Activated T-cell treated with anti-CD3 and anti-CD28 coated beads, Interleukin-2, amount 50 U/mL, for 48 hours (primary cell): ENCODE data around the gene BACH2.
"Not testable (repeated sequence)": the region's sequence is repeated elsewhere in the genome, so short reads cannot be mapped to it uniquely, and the experiment has no call there.

Experiments used
- DNase-seq, 2 experiments: peaks; one replicate each; pipeline ENCODE4 v3.0.0-alpha.2; 2020

The BACH2 gene

GRCh38 chr6:90209527-90209926 is 87.1 kb downstream of the BACH2 start:
- DNase-seq, result no peak

- not testable (repeated sequence) for DNase-seq
These were observed 88.0 kb downstream of the BACH2 start for GRCh38 chr6:90208690-90209089.

GRCh38 chr6:90204327-90205056 is 92.2 kb downstream of the BACH2 start:
- DNase-seq, result no peak

GRCh38 chr6:90203672-90204071 is 93.0 kb downstream of the BACH2 start:
- no peak for DNase-seq

GRCh38 chr6:90202156-90202555 is 94.5 kb downstream of the BACH2 start:
- DNase-seq, result no peak

GRCh38 chr6:90199900-90200299 is 96.7 kb downstream of the BACH2 start:
- no peak for DNase-seq

GRCh38 chr6:90198758-90199425 is 97.8 kb downstream of the BACH2 start:
- no peak for DNase-seq

GRCh38 chr6:90197854-90198496 is 98.7 kb downstream of the BACH2 start:
- no peak for DNase-seq

- DNase-seq, result no peak
These were observed 101.4 kb downstream of the BACH2 start for GRCh38 chr6:90195094-90195829.

GRCh38 chr6:90194371-90194841 is 102.2 kb downstream of the BACH2 start:
- no peak for DNase-seq

GRCh38 chr6:90193359-90193758 is 103.3 kb downstream of the BACH2 start:
- no peak for DNase-seq

- DNase-seq, result no peak
These were observed 103.8 kb downstream of the BACH2 start for GRCh38 chr6:90192857-90193256.

- DNase-seq, result no peak
These were observed 105.8 kb downstream of the BACH2 start for GRCh38 chr6:90190752-90191395.

- DNase-seq, result no peak
These were observed 106.5 kb downstream of the BACH2 start for GRCh38 chr6:90190131-90190530.

GRCh38 chr6:90187437-90188121 is 109.1 kb downstream of the BACH2 start:
- peak in 1 of 2 experiments; percentile 42 for DNase-seq

GRCh38 chr6:90186637-90187371 is 109.8 kb downstream of the BACH2 start:
- no peak for DNase-seq

GRCh38 chr6:90186026-90186425 is 110.6 kb downstream of the BACH2 start:
- no peak for DNase-seq

- no peak for DNase-seq
These were observed 112.0 kb downstream of the BACH2 start for GRCh38 chr6:90184334-90185298.

- no peak for DNase-seq
These were observed 112.9 kb downstream of the BACH2 start for GRCh38 chr6:90183587-90184333.
